GM18505 (cell line): Measurements from ENCODE around the gene SST.
"Not testable (repeated sequence)": the region's sequence is repeated elsewhere in the genome, so short reads cannot be mapped to it uniquely, and the experiment has no call there.

ENCODE experiments used
- ATAC-seq: cut with Tn5 transposase; IDR thresholded peaks from one replicate; pipeline ENCODE4 v1.9.1; 2021; ENCODE audit not compliant: unreplicated experiment
- POLR2A ChIP-seq: IDR thresholded peaks from 4 replicates; pipeline ENCODE4 v1.6.1; 2011; ENCODE audit warnings: borderline replicate concordance; ENCODE audit not compliant: insufficient read depth, insufficient read length; ENCODE audit errors: extremely low read depth

SST gene

DNA sequence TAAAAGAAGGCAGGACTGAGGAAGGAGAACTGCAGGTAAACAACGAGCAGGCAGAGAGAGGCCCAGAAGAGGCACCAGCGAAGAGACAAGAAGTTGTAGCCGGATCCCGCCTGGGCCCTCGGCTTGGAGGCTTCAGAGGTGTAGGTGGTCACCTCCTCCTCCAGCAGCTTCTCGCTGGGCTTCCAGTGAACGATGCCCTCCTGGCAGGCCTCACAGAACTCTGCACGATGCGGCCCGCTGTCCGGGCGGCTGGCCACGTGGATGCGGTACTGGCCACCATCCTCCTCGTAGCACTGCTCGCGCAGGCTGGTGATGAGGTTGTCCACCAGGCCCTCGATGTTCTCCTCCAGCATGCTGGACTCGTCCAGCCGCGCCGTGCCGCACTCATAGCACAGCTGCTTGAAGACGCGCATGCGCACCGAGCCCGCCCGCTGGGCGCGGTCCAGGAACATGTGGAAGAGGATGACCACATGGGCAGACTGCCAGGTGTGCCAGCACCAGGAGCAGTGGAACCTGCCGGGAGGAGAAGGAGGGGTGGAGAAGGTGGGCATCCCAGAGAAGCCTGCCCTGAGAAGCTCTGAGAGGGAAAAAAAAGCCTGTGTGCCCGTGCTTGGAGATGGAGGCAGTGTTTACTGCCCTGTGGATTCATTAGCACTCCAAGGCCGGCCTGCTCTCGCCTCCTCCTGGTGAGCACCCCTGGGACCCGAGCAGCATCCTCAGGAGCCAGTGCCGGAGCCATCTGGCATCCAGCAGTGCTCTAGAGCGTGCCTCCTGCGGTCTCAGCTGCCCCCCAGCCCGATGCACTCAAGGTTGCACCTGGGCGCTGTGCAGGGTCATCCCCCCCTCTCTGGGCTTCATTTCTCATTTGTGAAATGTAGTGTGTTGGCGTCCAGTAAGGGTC lies 28.6 kb upstream of the SST start:
- ATAC-seq, result no peak
- no peak for TF ChIP-seq POLR2A

- no peak for ATAC-seq
Observed at GRCh38 chr3:187696021-187696420, 25.8 kb upstream of the SST start.

DNA sequence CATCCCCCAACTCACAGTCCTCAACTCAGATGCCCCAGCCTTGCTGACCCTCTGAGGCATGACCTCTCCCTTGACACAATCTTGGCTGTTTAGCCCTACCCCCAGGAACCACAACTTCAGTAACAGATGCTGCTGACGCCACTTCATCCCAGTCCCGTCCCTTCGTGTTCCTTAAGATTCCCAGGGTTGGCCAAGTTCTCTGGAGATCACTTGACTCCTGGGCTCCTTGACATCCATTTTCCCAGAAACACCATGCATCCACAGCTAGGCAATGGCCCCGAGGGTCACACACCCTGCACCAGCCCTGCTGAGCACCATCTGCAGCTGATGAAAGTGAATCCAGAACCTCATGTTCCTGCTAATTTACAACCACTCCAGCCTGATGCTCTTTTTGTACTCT lies 25.3 kb upstream of the SST start:
- ATAC-seq, result no peak

More at GRCh38 chr3:187696021-187696420, 25.8 kb upstream of the SST start:
- no peak for TF ChIP-seq POLR2A

GRCh38 chr3:187694801-187695200 lies 24.6 kb upstream of the SST start:
- ATAC-seq, result no peak
- TF ChIP-seq POLR2A, result no peak

More for the DNA sequence above, 25.3 kb upstream of the SST start:
- TF ChIP-seq POLR2A, result no peak

DNA sequence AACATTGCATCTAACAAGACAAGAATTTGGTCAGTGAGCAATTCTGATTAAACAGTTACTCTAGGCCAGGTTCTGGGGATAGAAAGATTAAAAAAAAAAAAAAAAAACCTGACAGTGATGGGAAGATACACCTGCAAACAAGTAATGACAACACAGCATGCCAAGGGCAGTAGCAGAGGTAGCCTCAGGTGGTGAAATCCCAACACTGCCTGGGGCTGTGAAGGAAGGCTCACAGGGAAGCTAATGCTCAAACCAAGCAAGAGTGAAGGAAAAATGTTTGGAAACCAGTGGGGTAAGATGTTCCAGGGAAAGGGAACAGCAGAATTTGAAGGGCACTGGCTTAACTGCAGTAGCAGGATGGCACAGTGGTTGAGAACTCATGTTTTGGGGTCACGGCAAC lies 23.2 kb upstream of the SST start:
- TF ChIP-seq POLR2A, result no peak
- ATAC-seq, result no peak

DNA sequence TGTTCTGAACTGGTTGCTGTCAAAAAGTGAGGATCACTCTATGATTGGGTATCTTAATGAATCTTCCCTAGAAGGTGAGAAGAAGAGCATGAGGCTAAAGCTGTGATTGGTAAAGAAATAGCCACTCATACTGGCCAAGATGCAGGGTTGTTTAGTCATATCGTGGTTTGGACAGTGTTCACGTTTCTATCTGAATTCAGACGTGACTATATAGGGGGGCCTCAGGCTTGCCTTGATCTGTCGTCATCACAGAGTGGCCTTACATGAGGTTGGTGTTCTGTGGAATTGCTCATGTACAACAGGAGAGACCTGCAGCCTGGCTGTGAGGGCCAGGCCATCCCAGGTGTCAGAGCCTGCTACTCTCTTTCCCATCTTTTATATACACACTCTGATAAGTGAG lies 19.8 kb upstream of the SST start:
- ATAC-seq, result no peak
- no peak for TF ChIP-seq POLR2A

DNA sequence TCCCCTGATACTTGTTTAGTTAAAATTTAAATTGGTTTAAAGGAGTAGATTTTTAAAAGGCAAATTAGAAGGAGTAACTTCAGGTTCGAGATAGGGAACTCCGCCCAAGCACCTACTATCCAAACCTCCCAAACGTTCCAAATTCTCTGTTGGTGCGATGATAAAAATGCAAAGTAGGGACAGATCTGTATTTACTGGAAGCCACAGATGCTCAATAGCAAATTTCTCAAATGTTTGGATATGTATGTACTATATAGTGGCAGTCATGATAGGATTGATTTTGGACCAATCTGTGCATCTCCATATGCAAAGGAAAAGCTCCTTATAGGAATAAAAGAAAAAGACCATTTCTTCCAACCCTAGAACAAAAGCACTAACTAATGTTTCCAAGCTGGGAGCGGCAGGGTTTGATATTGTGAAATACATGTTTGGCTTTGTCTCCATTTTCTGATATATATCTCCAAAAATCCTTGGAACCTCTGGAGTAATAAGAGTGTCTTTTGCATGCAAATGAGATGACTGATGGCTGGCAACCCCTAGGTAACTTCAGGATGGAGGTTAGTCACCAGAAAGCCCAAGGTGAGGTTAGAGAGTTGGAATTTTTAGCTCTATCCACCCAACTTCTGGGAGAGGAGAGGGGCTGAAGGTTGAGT lies 16.6 kb upstream of the SST start:
- TF ChIP-seq POLR2A, result no peak

GRCh38 chr3:187685948-187686347 lies 15.8 kb upstream of the SST start:
- no peak for ATAC-seq

More for the DNA sequence above, 16.6 kb upstream of the SST start:
- no peak for ATAC-seq

DNA sequence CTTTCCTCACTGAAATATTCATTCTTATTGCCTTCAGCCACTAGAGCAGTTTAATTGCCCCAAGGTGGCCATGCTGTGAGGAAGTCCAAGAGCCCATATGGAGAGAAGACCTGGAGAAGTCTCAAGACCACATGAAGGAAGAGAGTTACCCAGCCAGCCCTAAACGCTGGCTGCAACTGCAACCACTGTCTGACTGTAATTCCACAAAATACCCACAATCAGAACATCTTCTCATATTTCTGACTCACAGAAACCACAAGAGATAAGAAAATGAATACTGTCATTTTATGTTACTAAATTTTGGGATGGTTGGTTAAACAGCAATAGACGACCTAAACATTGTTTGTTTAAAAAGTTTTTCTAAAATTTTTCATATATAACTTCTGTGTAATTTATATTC lies 14.7 kb upstream of the SST start:
- no peak for TF ChIP-seq POLR2A
- no peak for ATAC-seq

More at GRCh38 chr3:187685948-187686347, 15.8 kb upstream of the SST start:
- no peak for TF ChIP-seq POLR2A

GRCh38 chr3:187684444-187684843 lies 14.2 kb upstream of the SST start:
- TF ChIP-seq POLR2A, result no peak
- no peak for ATAC-seq

DNA sequence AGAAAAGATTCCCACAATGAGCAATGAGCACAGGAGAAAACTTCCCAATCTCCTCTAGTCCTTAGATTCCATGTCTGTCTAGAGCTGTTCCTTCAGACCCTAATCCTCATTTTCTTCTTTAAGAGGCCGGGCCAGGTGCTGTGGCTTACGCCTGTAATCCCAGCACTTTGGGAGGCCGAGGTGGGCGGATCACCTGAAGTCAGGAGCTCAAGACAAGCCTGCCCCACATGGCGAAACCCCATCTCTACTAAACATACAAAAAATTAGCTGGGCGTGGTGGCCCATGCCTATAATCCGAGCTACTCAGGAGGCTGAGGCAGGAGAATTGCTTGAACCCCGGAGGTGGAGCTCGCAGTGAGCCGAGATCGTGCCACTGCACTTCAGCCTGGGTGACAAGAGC lies 11.6 kb upstream of the SST start:
- not testable (repeated sequence) for ATAC-seq

DNA sequence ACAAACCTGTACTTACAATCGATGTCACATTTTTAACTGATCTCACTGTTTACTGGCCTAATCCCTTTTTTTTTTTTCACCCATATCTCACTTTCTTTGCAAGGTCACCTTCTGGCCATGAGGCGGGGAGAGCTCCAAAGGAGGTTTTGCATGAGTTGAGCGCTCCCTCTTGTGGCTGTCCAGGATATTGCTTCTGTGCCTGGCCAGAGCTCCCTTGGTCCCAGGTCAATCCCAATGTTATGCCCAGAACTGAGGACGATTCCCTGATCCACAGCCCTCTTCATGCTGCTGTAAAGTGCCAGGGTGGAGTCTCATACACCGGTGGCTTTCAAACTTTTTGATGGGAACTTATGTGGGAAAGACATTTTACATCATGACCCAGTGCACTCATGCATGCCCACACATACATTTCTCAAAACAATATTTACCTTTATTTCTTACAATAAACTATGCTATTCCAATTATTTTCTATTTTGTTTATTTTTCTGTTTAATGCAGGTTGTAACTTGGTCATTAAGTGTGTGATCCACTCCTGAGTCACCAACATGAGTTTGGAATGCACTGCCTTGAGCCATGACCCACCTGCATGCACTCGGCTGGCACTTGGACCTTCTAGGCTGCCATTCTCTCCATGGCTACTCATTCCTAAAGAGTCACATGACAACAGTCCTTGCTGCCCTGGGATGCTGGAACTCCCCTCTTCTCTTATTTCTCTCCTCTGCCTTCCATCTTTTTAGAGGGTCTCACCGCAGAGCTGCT lies 9.6 kb upstream of the SST start:
- TF ChIP-seq POLR2A, result no peak
- no peak for ATAC-seq

- no peak for ATAC-seq
- no peak for TF ChIP-seq POLR2A
Observed at GRCh38 chr3:187678726-187679268, 8.6 kb upstream of the SST start.

GRCh38 chr3:187677604-187678003 lies 7.4 kb upstream of the SST start:
- no peak for ATAC-seq
- no peak for TF ChIP-seq POLR2A

GRCh38 chr3:187673012-187673411 lies 2.8 kb upstream of the SST start:
- no peak for TF ChIP-seq POLR2A
- no peak for ATAC-seq
